ENCODE data around the gene NINJ1. TPM values are rescaled to one million over a fixed set of nuclear protein-coding genes. Genes with fewer than 3 reads are reported as not detected.

NINJ1 gene
- total and polyA plus RNA-seq, 2 donors (not counting 3 experiments of a cell fraction or from before 2014, with no cell fraction given): 31.5 to 57.7 TPM

GRCh38 chr9:93182572-93182971, 48.5 kb upstream of the NINJ1 start:
- Histone ChIP-seq H3K9me1 (replicated peaks; ENCODE audit: control insufficient read depth, extremely low read depth, insufficient read depth, low read length) (no peaks in the 10 kb centered on the region), H3K27me3 (ENCODE audit: control insufficient read depth in 2 of 2, insufficient read depth in 2 of 2, low read length in 2 of 2) (peaks cover 40 to 44% of the 10 kb centered on the region in 2 experiments), H3K27ac (ENCODE audit: insufficient read depth, low read depth, low read length) (no peak overlapping the region), H3K79me2 (ENCODE audit: control insufficient read depth, insufficient read depth, low read length) (no peaks in the 10 kb centered on the region), H4K20me1 (replicated peaks; ENCODE audit: control insufficient read depth, extremely low read depth, insufficient read depth, low read length) (no peaks in the 10 kb centered on the region), H3K4me3 (replicated peaks in 1 of 3; ENCODE audit: insufficient read depth in 1 of 3, low read depth in 1 of 3, low read length in 3 of 3) (no peak overlapping the region), H3K4me2 (ENCODE audit: insufficient read depth, low read length) (no peak overlapping the region), H2AFZ (ENCODE audit: low read depth, low read length) (no peak overlapping the region), H3K36me3 (ENCODE audit: control insufficient read depth in 2 of 2, extremely low read depth in 1 of 2, insufficient read depth in 2 of 2, low read length in 2 of 2) (no peaks in the 10 kb centered on the region), H3K9me3 (replicated peaks; ENCODE audit: control insufficient read depth, insufficient read depth, low read length) (no peaks in the 10 kb centered on the region), H3K4me1 (ENCODE audit: control insufficient read depth, extremely low read depth, insufficient read depth, low read length) (no peaks in the 10 kb centered on the region), H3K9ac (replicated peaks; ENCODE audit: extremely low read depth, insufficient read depth, low read length) (no peak overlapping the region)
- CTCF ChIA-PET: no interaction called here
- BruUV-seq (replicated peaks): no TSS peak
- FAIRE-seq (no peak), DNase-seq (ENCODE audit: low read depth, low spot score) (no peak)
- POLR2A ChIA-PET: no interaction called here
- intact Hi-C loops (cut with micrococcal nuclease): no loop called here
- dilution Hi-C loops (cut with MboI; ENCODE audit: extremely low pct_ligation_motif_present, low sequenced_read_pairs): no loop called here
- TF ChIP-seq FOS (IDR thresholded peaks at IDR 0.05; ENCODE audit: borderline replicate concordance, insufficient read depth, low read length) (no peak), POLR2AphosphoS5 (IDR thresholded peaks at IDR 0.05; ENCODE audit: insufficient read depth, low read depth, low read length) (no peak), MYC (IDR thresholded peaks at IDR 0.05; ENCODE audit: low read depth, low read length) (no peak), JUN (IDR thresholded peaks at IDR 0.05; ENCODE audit: borderline replicate concordance, insufficient read depth, insufficient read length, low read depth) (no peak), POLR2A (IDR thresholded peaks at IDR 0.05; ENCODE audit: low read depth, low read length) (no peak), EZH2 (IDR thresholded peaks at IDR 0.05; ENCODE audit: borderline replicate concordance, low read depth, low read length, severe bottlenecking) (no peak), GATA2 (IDR thresholded peaks at IDR 0.05; ENCODE audit: insufficient read depth, insufficient read length, low read depth, low read length) (no peak)
- TF ChIP-seq, protein P1, sequence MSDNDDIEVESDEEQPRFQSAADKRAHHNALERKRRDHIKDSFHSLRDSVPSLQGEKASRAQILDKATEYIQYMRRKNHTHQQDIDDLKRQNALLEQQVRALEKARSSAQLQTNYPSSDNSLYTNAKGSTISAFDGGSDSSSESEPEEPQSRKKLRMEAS (IDR thresholded peaks at IDR 0.05; ENCODE audit: insufficient read depth, insufficient read length): no peak
- TF ChIP-seq, protein P2, sequence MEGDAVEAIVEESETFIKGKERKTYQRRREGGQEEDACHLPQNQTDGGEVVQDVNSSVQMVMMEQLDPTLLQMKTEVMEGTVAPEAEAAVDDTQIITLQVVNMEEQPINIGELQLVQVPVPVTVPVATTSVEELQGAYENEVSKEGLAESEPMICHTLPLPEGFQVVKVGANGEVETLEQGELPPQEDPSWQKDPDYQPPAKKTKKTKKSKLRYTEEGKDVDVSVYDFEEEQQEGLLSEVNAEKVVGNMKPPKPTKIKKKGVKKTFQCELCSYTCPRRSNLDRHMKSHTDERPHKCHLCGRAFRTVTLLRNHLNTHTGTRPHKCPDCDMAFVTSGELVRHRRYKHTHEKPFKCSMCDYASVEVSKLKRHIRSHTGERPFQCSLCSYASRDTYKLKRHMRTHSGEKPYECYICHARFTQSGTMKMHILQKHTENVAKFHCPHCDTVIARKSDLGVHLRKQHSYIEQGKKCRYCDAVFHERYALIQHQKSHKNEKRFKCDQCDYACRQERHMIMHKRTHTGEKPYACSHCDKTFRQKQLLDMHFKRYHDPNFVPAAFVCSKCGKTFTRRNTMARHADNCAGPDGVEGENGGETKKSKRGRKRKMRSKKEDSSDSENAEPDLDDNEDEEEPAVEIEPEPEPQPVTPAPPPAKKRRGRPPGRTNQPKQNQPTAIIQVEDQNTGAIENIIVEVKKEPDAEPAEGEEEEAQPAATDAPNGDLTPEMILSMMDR (IDR thresholded peaks at IDR 0.05; ENCODE audit: extremely low read depth in 1 of 2, insufficient read depth in 1 of 2, low read depth in 1 of 2, low read length in 2 of 2): no peak
